Naive thymus-derived CD4-positive, alpha-beta T cell (primary cell): Measurements from ENCODE around the gene PRR14. TPM values are rescaled to one million over a fixed set of nuclear protein-coding genes. Genes with fewer than 3 reads are reported as not detected.

Experiments used
- ATAC-seq: fragments of 150-1000 bp; cut with Tn5 transposase; 2 replicates; pipeline ENCODE4 v1.10.0; 2021; ENCODE audit warnings: mild to moderate bottlenecking, moderate library complexity
- CTCF ChIA-PET: fragments of 350-600 bp; sonication (Branson Sonifier 250); formaldehyde crosslinking; loops from one replicate; lab custom pipeline; 2021; ENCODE audit warnings: antibody characterized with exemption; lab: Charles Lee
- POLR2A ChIA-PET: fragments of 350-600 bp; sonication (Branson Sonifier 250); formaldehyde crosslinking; loops from one replicate; lab custom pipeline; 2021; ENCODE audit warnings: antibody characterized with exemption, inconsistent platforms; lab: Charles Lee
- DNase-seq, 9 donors: peaks; one replicate each; pipeline versions ENCODE4 v3.0.0 to v3.0.0-alpha.2; 2020 to 2022; ENCODE audit warnings: mixed read lengths in 1 of 9
- H3K27ac ChIP-seq: one replicate; pipeline ENCODE4 v1.7.0; 2013; ENCODE audit warnings: mild to moderate bottlenecking, low read depth, low read length, moderate library complexity
- H3K27me3 ChIP-seq, 2 donors: one replicate each; pipeline ENCODE4 v1.7.0; 2013; ENCODE audit warnings: low read length in 2 of 2, mild to moderate bottlenecking in 2 of 2, moderate library complexity in 2 of 2; ENCODE audit not compliant: control insufficient read depth in 2 of 2, insufficient read depth in 2 of 2
- H3K36me3 ChIP-seq, 3 experiments: 1 replicate in 2 of 3; 2 replicates in 1 of 3; pipeline ENCODE4 v1.7.0; 2013; ENCODE audit warnings: low read length in 3 of 3, mild to moderate bottlenecking in 3 of 3, moderate library complexity in 1 of 3; ENCODE audit not compliant: insufficient read depth in 3 of 3, control insufficient read depth in 2 of 3
- H3K4me1 ChIP-seq, 2 donors: one replicate each; pipeline ENCODE4 v1.7.0; 2013; ENCODE audit warnings: low read length in 2 of 2, mild to moderate bottlenecking in 2 of 2, moderate library complexity in 1 of 2; ENCODE audit not compliant: control insufficient read depth in 2 of 2, insufficient read depth in 2 of 2
- H3K4me3 ChIP-seq: 2 replicates; pipeline ENCODE4 v1.7.0; 2013; ENCODE audit warnings: mild to moderate bottlenecking, low read length
- H3K9me3 ChIP-seq, 3 experiments: 1 replicate in 2 of 3; 2 replicates in 1 of 3; pipeline ENCODE4 v1.7.0; 2013; ENCODE audit warnings: low read length in 3 of 3; ENCODE audit not compliant: control insufficient read depth in 2 of 3
- H3K27ac Mint-ChIP-seq, 9 donors: one replicate each; pipeline ENCODE4 v1.8.0; 2020 to 2022; ENCODE audit warnings: mixed read lengths in 9 of 9, mild to moderate bottlenecking in 8 of 9, moderate library complexity in 5 of 9, inconsistent platforms in 2 of 9
- H3K27me3 Mint-ChIP-seq, 5 donors: one replicate each; pipeline ENCODE4 v1.8.0; 2021 to 2022; ENCODE audit warnings: mixed read lengths in 5 of 5, mild to moderate bottlenecking in 1 of 5
- H3K36me3 Mint-ChIP-seq, 5 donors: one replicate each; pipeline ENCODE4 v1.8.0; 2020 to 2022; ENCODE audit warnings: mixed read lengths in 5 of 5, mild to moderate bottlenecking in 3 of 5, inconsistent platforms in 1 of 5
- H3K4me1 Mint-ChIP-seq, 7 donors: one replicate each; pipeline ENCODE4 v1.8.0; 2020 to 2022; ENCODE audit warnings: mixed read lengths in 7 of 7, mild to moderate bottlenecking in 3 of 7, inconsistent platforms in 1 of 7
- H3K4me3 Mint-ChIP-seq, 10 donors: one replicate each; pipeline ENCODE4 v1.8.0; 2020 to 2022; ENCODE audit warnings: mild to moderate bottlenecking in 10 of 10, mixed read lengths in 10 of 10, moderate library complexity in 6 of 10, inconsistent platforms in 2 of 10
- H3K9me3 Mint-ChIP-seq, 11 donors: one replicate each; pipeline ENCODE4 v1.8.0; 2020 to 2022; ENCODE audit warnings: mixed read lengths in 11 of 11, mild to moderate bottlenecking in 4 of 11, inconsistent platforms in 1 of 11, moderate library complexity in 1 of 11
- intact Hi-C, 2 donors: fragments of 100-400 bp; cut with micrococcal nuclease; formaldehyde crosslinking; loops; one replicate each; pipeline ENCODE4 v1.15.1; 2023
- polyA plus RNA-seq, 2 donors: library from polyadenylated mRNA; unstranded; fragments of 300-500 nt; fragmentation: Illumina TruSeq; gene quantifications; one replicate each; pipeline ENCODE4 v1.2.3, GENCODE V29; 2021
- total RNA-seq, 6 experiments: library from RNA in 5 of 6; stranded (reverse) in 5 of 6; gene quantifications; 1 replicate in 5 of 6; 2 replicates in 1 of 6; pipeline ENCODE4 v1.2.3 and lab custom pipeline; 2021 to 2026

The PRR14 gene
- total and polyA plus RNA-seq, 7 experiments from 2014 or later = 13.3 to 91.9 (median 69.4) TPM

GRCh38 chr16:30637944-30638343, 12.8 kb upstream of the PRR14 start:
- no peak overlapping the region for H3K27ac ChIP-seq
- ATAC-seq = peak; percentile 27
- H3K27me3 ChIP-seq = no peaks in the 10 kb centered on the region
- intact Hi-C loops = no loop called here
- no peaks in the 10 kb centered on the region for H3K27me3 Mint-ChIP-seq
- no peaks in the 10 kb centered on the region for H3K9me3 ChIP-seq
- POLR2A ChIA-PET = interaction anchor here (0.6 to 0.8 kb wide), 3 partner anchors 13 to 229 kb away, joined by 3 read pairs; partner anchors contain the start of gene PRR14
- no peaks in the 10 kb centered on the region for H3K36me3 ChIP-seq
- H3K36me3 Mint-ChIP-seq = no peaks in the 10 kb centered on the region
- CTCF ChIA-PET = interaction anchor here (0.6 to 1.3 kb wide), 3 partner anchors 9 to 208 kb away, joined by 3 to 6 read pairs (median 4); partner anchors contain the start of gene DCTPP1
- H3K27ac Mint-ChIP-seq = peak overlapping the region in 1 of 9 donors; percentile 24
- peaks cover 6 to 18% (median 16%) of the 10 kb centered on the region in 7 donors for H3K4me1 Mint-ChIP-seq
- no peak overlapping the region for H3K4me3 Mint-ChIP-seq
- peaks cover 4 to 7% of the 10 kb centered on the region in 2 donors for H3K4me1 ChIP-seq
- no peaks in the 10 kb centered on the region for H3K9me3 Mint-ChIP-seq
- peak in 4 of 9 donors; percentile 25 to 45 (median 32) for DNase-seq
- H3K4me3 ChIP-seq = no peak overlapping the region

GRCh38 chr16:30641378-30641982, 9.3 kb upstream of the PRR14 start:
- ATAC-seq (no peak), DNase-seq (no peak)
- Histone ChIP-seq H3K4me1 (no peaks in the 10 kb centered on the region), H3K36me3 (no peaks in the 10 kb centered on the region), H3K27me3 (no peaks in the 10 kb centered on the region), H3K4me3 (no peak overlapping the region), H3K27ac (no peak overlapping the region), H3K9me3 (no peaks in the 10 kb centered on the region)
- H3K4me1 Mint-ChIP-seq = peaks cover 0 to 2% (median 0%) of the 10 kb centered on the region in 7 donors
- H3K9me3 Mint-ChIP-seq = no peaks in the 10 kb centered on the region
- H3K27me3 Mint-ChIP-seq = peaks cover 0 to 4% (median 0%) of the 10 kb centered on the region in 5 donors
- ChIA-PET CTCF (interaction anchor here (0.7 to 1.1 kb wide), 4 partner anchors 12 to 301 kb away, joined by 4 to 6 read pairs (median 4); no protein-coding TSS in a partner anchor), POLR2A (interaction anchor here (0.8 to 2.5 kb wide), 4 partner anchors 9 to 227 kb away, joined by 3 to 9 read pairs (median 4); partner anchors contain the start of gene FBRS)
- H3K4me3 Mint-ChIP-seq = no peak overlapping the region
- intact Hi-C loops = no loop called here
- H3K36me3 Mint-ChIP-seq = no peaks in the 10 kb centered on the region
- no peak overlapping the region for H3K27ac Mint-ChIP-seq

GRCh38 chr16:30644334-30644830, 6.4 kb upstream of the PRR14 start:
- Histone ChIP-seq H3K4me3 (no peak overlapping the region), H3K27me3 (no peaks in the 10 kb centered on the region), H3K36me3 (no peaks in the 10 kb centered on the region), H3K27ac (no peak overlapping the region), H3K9me3 (no peaks in the 10 kb centered on the region), H3K4me1 (peaks cover under 1 to 1% of the 10 kb centered on the region in 2 donors)
- ChIA-PET POLR2A (interaction anchor here (0.7 to 2.5 kb wide), 3 partner anchors 14 to 72 kb away, joined by 4 to 10 read pairs (median 9); partner anchors contain the start of gene FBRS), CTCF (no interaction called here)
- no peak for ATAC-seq
- Mint-ChIP-seq H3K4me3 (no peak overlapping the region), H3K4me1 (peaks cover 0 to 4% (median 0%) of the 10 kb centered on the region in 7 donors), H3K27me3 (peaks cover 0 to 4% (median 0%) of the 10 kb centered on the region in 5 donors), H3K27ac (no peak overlapping the region), H3K36me3 (no peaks in the 10 kb centered on the region), H3K9me3 (no peaks in the 10 kb centered on the region)
- DNase-seq = no peak
- intact Hi-C loops = no loop called here

- H3K4me3 ChIP-seq = no peak overlapping the region
- no peaks in the 10 kb centered on the region for H3K9me3 ChIP-seq
- Mint-ChIP-seq H3K4me1 (peaks cover 4 to 14% (median 8%) of the 10 kb centered on the region in 7 donors), H3K36me3 (no peaks in the 10 kb centered on the region), H3K27ac (no peak overlapping the region), H3K4me3 (no peak overlapping the region), H3K27me3 (peaks cover 0 to 4% (median 0%) of the 10 kb centered on the region in 5 donors), H3K9me3 (no peaks in the 10 kb centered on the region)
- DNase-seq (no peak), ATAC-seq (no peak)
- H3K27me3 ChIP-seq = no peaks in the 10 kb centered on the region
- intact Hi-C loops = no loop called here
- peaks cover 9 to 10% of the 10 kb centered on the region in 2 donors for H3K4me1 ChIP-seq
- POLR2A ChIA-PET = interaction anchor here (0.7 to 1.4 kb wide), 2 partner anchors 15 to 23 kb away, joined by 4 to 10 read pairs; no protein-coding TSS in a partner anchor
- no peak overlapping the region for H3K27ac ChIP-seq
- H3K36me3 ChIP-seq = peaks cover 0 to 2% (median 0%) of the 10 kb centered on the region in 3 experiments
- CTCF ChIA-PET = interaction anchor here (0.7 kb wide), 1 partner anchor 11 kb away, joined by 3 read pairs; no protein-coding TSS in a partner anchor
These were observed 5.0 kb upstream of the PRR14 start for GRCh38 chr16:30645727-30646126.

- ChIA-PET POLR2A (interaction anchor here (1.1 to 1.2 kb wide), 2 partner anchors 14 to 43 kb away, joined by 4 to 5 read pairs; no protein-coding TSS in a partner anchor), CTCF (no interaction called here)
- intact Hi-C loops = no loop called here
These were observed 3.5 kb upstream of the PRR14 start for GRCh38 chr16:30647274-30647571.

GRCh38 chr16:30649725-30650368, 913 bp upstream of the PRR14 start:
- ATAC-seq (peak; percentile 1), DNase-seq (peak in 2 of 9 donors; percentile 42 to 49)
- peaks cover 9 to 10% of the 10 kb centered on the region in 2 donors for H3K4me1 ChIP-seq
- H3K27ac ChIP-seq = peak overlapping the region; percentile 90
- Mint-ChIP-seq H3K9me3 (no peaks in the 10 kb centered on the region), H3K36me3 (peaks cover 0 to 11% (median 3%) of the 10 kb centered on the region in 5 donors), H3K4me3 (peak overlapping the region; percentile 86 to 100 (median 98)), H3K4me1 (peaks cover 19 to 33% (median 21%) of the 10 kb centered on the region in 7 donors), H3K27me3 (peaks cover 0 to 4% (median 0%) of the 10 kb centered on the region in 5 donors), H3K27ac (peak overlapping the region; percentile 95 to 99 (median 98))
- intact Hi-C loops = loop anchor here (1.0 to 10.0 kb wide), 18 partner anchors 8 to 555 kb away; partner anchors contain the start of genes DCTPP1 (in 2 of the 2), FBRS (in 2 of the 2), ZNF689 (in 2 of the 2) and FBXL19 (in 1 of the 2)
- H3K36me3 ChIP-seq = peaks cover 0 to 30% (median under 1%) of the 10 kb centered on the region in 3 experiments
- H3K27me3 ChIP-seq = no peaks in the 10 kb centered on the region
- ChIA-PET POLR2A (interaction anchor here (0.6 to 2.7 kb wide), 27 partner anchors 9 to 492 kb away, joined by 3 to 49 read pairs (median 3); partner anchors contain the start of genes CORO1A, FBRS, SRCAP and ZNF688), CTCF (interaction anchor here (0.6 to 2.8 kb wide), 11 partner anchors 19 to 860 kb away, joined by 3 to 25 read pairs (median 3); partner anchors contain the start of genes KIF22 and ZNF747)
- peak overlapping the region; percentile 100 for H3K4me3 ChIP-seq
- no peaks in the 10 kb centered on the region for H3K9me3 ChIP-seq

More at GRCh38 chr16:30647274-30647571, 3.5 kb upstream of the PRR14 start:
- no peak overlapping the region for H3K27ac ChIP-seq
- peaks cover 10 to 20% (median 14%) of the 10 kb centered on the region in 7 donors for H3K4me1 Mint-ChIP-seq
- DNase-seq (no peak), ATAC-seq (no peak)
- H3K4me3 Mint-ChIP-seq = no peak overlapping the region
- no peaks in the 10 kb centered on the region for H3K9me3 Mint-ChIP-seq
- no peaks in the 10 kb centered on the region for H3K27me3 ChIP-seq
- H3K36me3 ChIP-seq = peaks cover 0 to 7% (median 0%) of the 10 kb centered on the region in 3 experiments
- no peaks in the 10 kb centered on the region for H3K9me3 ChIP-seq
- H3K4me1 ChIP-seq = peaks cover 9 to 10% of the 10 kb centered on the region in 2 donors
- H3K27me3 Mint-ChIP-seq = peaks cover 0 to 4% (median 0%) of the 10 kb centered on the region in 5 donors
- no peak overlapping the region for H3K27ac Mint-ChIP-seq
- no peaks in the 10 kb centered on the region for H3K36me3 Mint-ChIP-seq
- no peak overlapping the region for H3K4me3 ChIP-seq
